Stimulated activated CD4-positive, alpha-beta T cell treated with anti-CD3 and anti-CD28 coated beads, Interleukin-4, amount 100 ng/mL, for 4 hours (primary cell): ENCODE measurements around the gene EDIL3.

ENCODE experiments used
- DNase-seq, 2 experiments: peaks; one replicate each; pipeline ENCODE4 v3.0.0-alpha.2; 2020

Gene EDIL3

DNA sequence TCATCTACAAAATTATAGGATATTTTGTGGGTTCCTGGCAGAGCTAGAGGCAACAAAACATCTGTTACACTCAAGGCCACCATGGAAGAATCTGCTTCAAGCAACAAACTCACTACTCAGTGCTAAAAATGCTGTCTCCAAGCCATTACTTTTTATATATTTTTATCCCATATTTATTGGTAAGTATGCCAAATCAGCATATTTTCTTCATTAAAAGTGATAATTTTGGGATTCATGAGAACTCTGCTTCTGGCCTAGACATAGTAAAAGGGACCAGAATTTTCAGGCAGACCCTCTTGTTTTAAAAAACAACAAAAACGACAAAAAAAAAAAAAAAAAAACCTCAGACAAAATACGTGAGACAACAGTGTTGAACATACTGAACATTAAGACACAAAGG is 236.0 kb downstream of the EDIL3 start:
- DNase-seq, result no peak

GRCh38 chr5:84137541-84137940 is 247.1 kb downstream of the EDIL3 start:
- DNase-seq, result no peak

DNA sequence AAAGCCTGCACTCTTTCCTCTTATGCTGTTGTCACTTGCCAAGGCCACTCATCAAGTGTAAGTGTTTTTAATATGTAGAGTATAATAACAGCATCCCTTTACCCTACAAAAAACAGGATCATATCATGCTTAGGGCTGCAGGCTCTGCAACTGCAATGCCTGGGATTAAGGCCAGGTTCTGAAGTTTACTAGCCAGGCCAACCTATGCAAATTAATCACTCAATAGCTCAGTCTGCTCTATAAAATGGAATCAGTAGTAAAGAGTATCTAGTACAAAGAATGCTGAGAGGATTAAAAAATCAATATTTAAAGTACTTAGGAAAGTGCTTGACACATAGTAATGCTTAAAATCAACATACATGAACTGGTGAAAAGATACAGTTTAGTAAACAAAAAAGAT is 253.3 kb downstream of the EDIL3 start:
- no peak for DNase-seq

GRCh38 chr5:84130006-84130580 is 254.6 kb downstream of the EDIL3 start:
- no peak for DNase-seq

DNA sequence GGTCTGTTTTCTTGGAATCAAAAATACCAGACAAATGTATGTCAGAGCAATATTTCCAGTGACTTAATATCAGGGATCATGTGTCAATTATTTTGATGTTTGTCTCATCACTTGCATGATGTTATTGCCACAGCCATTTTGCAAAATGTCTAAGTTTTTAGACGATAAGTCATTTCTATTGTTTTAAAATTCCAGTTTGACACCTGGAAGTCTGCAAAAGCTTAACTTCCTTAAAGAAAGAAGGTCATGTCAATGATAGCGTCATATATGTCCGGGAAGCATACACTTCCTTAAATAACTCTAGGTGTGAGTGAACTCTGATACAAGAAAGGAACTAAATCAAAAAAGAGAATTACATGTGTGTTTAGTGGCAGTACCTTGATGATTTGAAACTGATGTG is 259.5 kb downstream of the EDIL3 start:
- no peak for DNase-seq

- no peak for DNase-seq
These were observed 265.4 kb downstream of the EDIL3 start for GRCh38 chr5:84119252-84119651.

GRCh38 chr5:84118551-84118950 is 266.1 kb downstream of the EDIL3 start:
- DNase-seq, result no peak

- no peak for DNase-seq
These were observed 269.0 kb downstream of the EDIL3 start for GRCh38 chr5:84115727-84116126.

- DNase-seq, result no peak
These were observed 271.2 kb downstream of the EDIL3 start for GRCh38 chr5:84113246-84114105.

- DNase-seq, result no peak
These were observed 291.9 kb downstream of the EDIL3 start for GRCh38 chr5:84092738-84093137.

DNA sequence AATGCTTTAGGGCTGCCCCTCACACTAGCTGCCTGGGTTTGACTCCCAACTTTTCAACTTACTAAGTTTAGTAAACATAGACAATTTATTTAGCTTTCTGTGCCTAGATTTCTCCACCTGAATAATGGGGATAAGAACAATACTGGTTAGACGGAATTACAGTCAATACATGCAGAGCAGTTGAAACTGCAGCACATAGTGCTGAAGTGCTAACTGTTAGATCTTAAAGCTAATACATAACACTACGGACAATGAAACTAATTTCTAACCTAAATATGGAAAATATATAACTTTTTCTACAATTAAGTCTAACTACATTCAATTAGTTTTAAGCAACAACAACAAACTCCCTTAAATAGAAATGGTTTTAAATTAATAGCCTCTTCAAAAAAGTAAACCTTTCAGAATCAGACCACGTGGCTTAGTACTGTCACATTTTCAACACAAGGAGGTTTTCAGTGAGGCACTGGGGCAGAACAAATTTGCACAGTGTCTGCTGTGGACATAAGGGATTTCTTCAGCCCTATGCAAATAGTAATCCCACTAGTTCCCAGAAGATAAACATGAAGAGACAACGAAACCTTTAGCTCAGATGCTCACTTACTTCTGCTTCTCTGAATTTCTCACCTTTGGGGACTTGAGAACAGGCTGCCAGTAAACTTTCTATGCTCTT is 293.4 kb downstream of the EDIL3 start:
- no peak for DNase-seq

- no peak for DNase-seq
These were observed 295.7 kb downstream of the EDIL3 start for GRCh38 chr5:84088996-84089395.

DNA sequence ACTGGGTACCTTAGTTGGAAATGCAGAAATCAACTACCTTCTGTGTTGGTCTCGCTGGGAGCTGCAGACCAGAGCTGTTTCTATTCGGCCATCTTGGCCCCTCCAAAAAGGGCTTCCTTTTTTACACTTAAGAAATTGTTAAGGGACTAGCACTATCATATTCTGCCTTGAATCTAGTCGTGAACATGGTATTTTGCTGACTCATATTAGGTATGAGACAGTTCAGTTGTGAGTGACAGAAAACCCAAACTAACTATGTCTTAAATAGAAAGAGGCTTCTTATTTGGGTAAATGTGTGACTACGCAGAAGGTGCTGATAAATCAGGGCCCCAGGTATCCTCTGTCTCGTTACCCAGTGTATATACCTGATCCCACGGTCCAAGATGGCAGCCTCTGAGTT is 298.2 kb downstream of the EDIL3 start:
- no peak for DNase-seq

GRCh38 chr5:84085387-84086041 is 299.2 kb downstream of the EDIL3 start:
- DNase-seq, result no peak

DNA sequence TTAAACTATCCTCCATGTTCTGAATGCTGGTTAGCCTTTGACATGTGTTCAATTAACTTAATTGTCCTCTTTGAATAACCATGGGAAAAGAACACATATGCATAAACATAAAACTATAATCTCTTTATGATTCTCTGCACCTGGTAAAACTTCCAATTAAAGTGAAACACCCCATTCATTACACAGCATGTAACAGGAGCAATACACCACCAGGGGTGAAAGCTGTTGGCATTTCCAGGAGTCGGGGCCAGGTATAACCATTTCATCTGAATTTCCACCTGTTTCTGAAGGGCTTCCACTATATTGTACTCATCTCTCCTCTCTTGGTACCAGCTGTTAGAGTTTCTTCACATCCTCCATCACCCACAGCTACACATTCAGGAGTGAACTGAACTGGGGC is 303.8 kb downstream of the EDIL3 start:
- no peak for DNase-seq

DNA sequence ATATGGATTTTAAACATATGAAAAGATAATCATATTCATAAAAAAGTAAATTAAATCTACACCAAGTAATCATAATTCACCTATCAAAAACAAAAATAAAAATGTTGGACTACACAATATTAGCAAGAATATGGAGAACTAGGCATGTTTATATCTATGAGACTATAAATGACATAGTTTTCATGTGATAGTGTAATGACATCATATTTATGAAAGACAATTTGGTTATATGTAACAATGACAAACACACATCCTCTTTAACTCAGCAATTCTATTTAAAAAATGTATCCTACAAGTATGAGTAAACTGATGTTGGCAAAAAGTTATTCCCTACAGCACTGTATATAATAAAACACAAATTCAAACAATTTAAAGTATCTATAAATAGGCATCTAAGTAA is 312.3 kb downstream of the EDIL3 start:
- DNase-seq, result no peak

DNA sequence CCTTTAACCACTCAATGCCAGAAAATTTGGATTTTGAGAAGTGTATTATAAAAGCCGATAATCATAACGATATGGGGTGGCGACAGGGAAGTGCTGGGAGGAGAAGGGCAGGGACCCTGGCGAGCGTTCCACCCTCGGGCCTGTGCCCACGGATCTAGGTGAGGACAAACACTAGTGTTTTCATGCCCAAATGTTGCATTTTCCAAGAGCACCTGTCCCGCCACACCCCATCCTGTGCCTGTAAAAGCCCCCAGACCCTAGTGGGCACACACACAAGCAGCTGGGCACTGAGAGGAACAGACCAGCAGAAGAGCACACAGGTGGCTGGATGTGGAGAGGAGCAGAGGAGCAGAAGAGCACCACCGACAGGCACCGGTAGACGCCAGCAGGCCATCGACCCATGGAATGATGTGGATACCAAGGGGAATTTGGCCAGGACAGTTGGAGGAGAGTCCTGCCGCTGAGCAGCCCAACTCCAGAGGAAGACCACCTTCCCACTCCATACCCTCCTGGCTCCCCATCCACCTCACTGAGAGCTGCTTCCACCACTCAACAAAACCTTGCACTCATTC is 315.0 kb downstream of the EDIL3 start:
- DNase-seq, result no peak

DNA sequence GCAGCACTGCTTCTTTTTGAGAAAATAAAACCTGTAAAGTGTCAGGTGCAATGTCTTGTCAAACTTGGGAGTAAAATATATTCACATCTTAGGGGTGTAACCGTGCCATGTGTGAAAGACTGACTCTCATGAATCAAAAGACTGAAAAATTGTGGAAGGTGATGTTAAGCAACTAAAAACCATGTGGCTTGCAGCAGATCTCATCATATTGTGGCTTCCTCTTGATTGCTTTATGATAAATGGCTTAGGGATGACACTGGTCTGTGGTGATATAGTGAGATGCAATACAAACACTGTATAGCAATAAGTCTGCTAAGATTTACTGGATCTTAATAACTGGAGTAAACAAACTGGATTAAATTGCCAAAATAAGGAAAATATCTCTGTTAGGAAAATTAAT is 321.6 kb downstream of the EDIL3 start:
- no peak for DNase-seq

GRCh38 chr5:84059672-84060071 is 325.0 kb downstream of the EDIL3 start:
- no peak for DNase-seq

- no peak for DNase-seq
These were observed 326.1 kb downstream of the EDIL3 start for GRCh38 chr5:84058561-84058960.

GRCh38 chr5:84057211-84057610 is 327.5 kb downstream of the EDIL3 start:
- no peak for DNase-seq

DNA sequence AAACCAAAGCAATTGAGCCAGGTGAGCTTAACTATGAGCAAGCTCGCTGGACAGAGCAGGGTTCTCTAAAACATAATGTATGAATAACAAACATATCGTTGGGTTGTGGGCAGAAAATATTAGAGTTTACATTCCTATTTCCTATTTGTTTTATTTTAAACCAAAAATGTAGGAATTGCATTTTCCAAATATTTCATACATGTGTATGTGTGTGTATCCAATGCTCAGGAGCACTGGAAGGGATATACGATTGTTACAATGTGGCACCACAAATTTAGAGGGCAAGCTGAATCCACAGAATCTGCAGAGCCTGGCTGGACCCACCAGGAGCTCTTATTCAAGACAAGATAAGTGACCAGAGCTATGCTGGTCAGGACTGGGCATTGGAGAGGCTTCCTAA is 338.7 kb downstream of the EDIL3 start:
- DNase-seq, result no peak

- no peak for DNase-seq
These were observed 347.8 kb downstream of the EDIL3 start for GRCh38 chr5:84036842-84037241.
